T-helper 1 cell treated with Interleukin-12 subunit alpha and Interleukin-12 subunit beta and Interleukin-4 antibody, amounts not matched to agents 30 μg/mL and 1 μg/mL, for 36 hours (primary cell): ENCODE results near the gene GNAO1.

Experiments
- H3K27ac Mint-ChIP-seq: one replicate; pipeline ENCODE4 v1.8.0; 2021; ENCODE audit warnings: mild to moderate bottlenecking, mixed read lengths
- H3K27me3 Mint-ChIP-seq: one replicate; pipeline ENCODE4 v1.8.0; 2021; ENCODE audit warnings: low read depth, mixed read lengths
- H3K36me3 Mint-ChIP-seq: one replicate; pipeline ENCODE4 v1.8.0; 2021; ENCODE audit warnings: low read depth, mixed read lengths
- H3K4me1 Mint-ChIP-seq: one replicate; pipeline ENCODE4 v1.8.0; 2021; ENCODE audit warnings: low read depth, mixed read lengths
- H3K4me3 Mint-ChIP-seq: one replicate; pipeline ENCODE4 v1.8.0; 2021; ENCODE audit warnings: mild to moderate bottlenecking, moderate library complexity, mixed read lengths
- H3K9me3 Mint-ChIP-seq: one replicate; pipeline ENCODE4 v1.8.0; 2021; ENCODE audit warnings: mixed read lengths

The GNAO1 gene

DNA sequence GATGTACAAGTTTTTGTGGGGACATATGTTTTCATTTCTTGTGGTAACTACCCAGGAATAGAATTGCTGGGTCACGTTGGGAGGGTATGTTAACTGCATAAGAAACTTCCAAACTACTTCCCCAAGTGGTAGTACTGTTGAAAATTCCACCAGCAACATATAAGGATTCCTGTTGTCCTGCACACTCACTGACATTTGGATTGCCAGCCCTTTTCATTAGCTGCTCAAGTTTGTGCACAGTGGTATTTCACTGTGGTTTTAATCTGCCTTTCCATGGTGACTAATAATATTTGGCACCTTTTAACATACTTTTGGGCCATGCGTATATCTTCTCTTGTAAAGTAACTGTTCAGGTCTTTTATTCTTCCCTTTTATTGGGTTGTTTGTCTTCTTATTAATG lies 103.3 kb downstream of the GNAO1 start:
- Mint-ChIP-seq H3K27ac (no peak overlapping the region), H3K4me3 (no peak overlapping the region), H3K9me3 (no peaks in the 10 kb centered on the region), H3K36me3 (no peaks in the 10 kb centered on the region), H3K4me1 (peaks cover 1% of the 10 kb centered on the region), H3K27me3 (peaks cover 8% of the 10 kb centered on the region)

DNA sequence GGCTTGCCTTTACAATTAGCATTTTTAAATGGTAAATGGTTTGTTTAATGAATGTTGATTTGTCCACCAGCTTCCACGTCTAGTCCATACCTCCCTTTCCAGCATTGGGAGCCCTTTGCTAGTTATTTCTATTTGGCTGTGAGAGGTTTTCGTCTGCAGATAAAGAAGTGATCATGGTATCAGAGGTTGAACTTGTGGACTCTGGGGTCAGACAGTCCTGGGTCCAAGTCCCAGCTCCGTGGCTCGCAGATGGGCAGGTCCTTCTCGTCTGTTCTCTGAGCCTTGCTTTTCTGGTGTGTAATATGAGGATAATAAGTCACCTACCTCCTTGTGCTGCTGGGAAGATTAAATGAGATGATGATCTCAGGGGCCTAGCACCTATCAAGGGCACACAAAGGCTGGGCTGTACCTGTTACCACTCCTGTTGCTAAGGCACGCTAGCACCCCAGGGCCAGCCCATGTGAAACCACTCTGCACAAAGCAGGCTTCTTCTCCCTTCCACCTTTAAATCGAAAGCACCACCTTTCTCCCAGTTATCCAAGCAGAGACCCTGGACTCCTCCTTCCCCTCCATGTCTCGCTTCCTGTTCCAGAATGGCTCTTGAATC lies 103.9 kb downstream of the GNAO1 start:
- no peak overlapping the region for H3K4me3 Mint-ChIP-seq
- peaks cover 8% of the 10 kb centered on the region for H3K27me3 Mint-ChIP-seq
- H3K9me3 Mint-ChIP-seq: no peaks in the 10 kb centered on the region
- H3K4me1 Mint-ChIP-seq: peaks cover 1% of the 10 kb centered on the region
- no peaks in the 10 kb centered on the region for H3K36me3 Mint-ChIP-seq
- no peak overlapping the region for H3K27ac Mint-ChIP-seq

DNA sequence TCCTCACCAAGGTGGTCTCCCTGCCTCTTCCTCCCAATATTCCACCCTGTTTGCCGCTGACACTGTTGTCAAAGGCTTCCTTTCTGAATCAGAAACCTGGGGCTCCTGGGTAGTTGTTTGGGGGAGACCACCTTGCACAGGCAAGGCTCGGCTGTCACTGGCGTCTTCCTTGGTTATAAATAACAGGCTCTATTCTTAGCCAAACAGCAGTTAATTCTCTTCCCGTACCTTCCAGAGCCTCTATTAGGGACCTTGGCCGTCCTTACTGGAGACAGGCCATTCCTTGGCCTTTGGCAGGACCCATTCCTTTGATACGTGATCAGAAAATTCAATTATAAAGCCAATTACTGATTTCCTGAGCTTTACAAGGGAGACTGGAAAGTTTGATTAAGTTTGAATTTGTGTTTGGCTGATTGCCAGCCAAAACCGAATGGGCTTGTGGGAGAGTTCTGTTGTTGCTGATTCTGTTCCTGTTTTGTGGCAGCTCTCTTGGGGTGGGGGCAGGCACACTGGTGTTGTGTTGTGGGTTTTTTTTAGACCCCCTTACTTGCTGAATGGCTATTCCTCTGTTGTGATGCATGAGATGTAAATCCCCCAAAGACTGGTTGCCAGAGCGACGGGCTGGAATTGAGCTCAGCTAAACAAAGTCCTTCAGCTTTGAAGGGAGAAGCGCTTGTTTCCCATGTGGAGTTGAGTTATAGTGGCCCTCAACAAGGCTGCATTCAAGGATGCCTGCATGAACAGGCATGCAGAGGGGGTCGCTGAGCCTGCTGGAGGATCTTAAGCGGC lies 104.6 kb downstream of the GNAO1 start:
- Mint-ChIP-seq H3K4me1 (no peaks in the 10 kb centered on the region), H3K27me3 (peaks cover 8% of the 10 kb centered on the region), H3K4me3 (no peak overlapping the region), H3K9me3 (no peaks in the 10 kb centered on the region), H3K36me3 (no peaks in the 10 kb centered on the region), H3K27ac (no peak overlapping the region)

DNA sequence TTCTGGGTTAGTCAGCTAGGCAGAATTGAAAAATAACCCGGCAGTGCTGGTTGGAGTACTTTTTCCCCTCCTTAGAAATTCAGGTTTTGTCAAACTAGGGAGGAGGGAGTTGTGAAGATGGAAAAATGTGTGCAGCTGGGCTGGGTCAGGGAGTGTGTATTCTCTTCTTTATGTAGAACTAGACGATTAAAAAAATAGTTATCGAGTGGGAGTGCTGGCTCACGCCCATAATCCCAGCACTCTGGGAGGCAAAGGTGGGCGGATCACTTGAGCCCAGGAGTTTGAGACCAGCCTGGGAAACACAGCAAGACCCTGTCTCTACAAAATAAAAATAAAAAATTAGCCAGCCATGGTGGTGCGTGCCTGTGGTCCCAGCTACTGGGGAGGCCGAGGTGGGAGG lies 106.4 kb downstream of the GNAO1 start:
- Mint-ChIP-seq H3K27me3 (peaks cover 8% of the 10 kb centered on the region), H3K4me1 (no peaks in the 10 kb centered on the region), H3K27ac (no peak overlapping the region), H3K4me3 (no peak overlapping the region), H3K9me3 (no peaks in the 10 kb centered on the region), H3K36me3 (no peaks in the 10 kb centered on the region)

DNA sequence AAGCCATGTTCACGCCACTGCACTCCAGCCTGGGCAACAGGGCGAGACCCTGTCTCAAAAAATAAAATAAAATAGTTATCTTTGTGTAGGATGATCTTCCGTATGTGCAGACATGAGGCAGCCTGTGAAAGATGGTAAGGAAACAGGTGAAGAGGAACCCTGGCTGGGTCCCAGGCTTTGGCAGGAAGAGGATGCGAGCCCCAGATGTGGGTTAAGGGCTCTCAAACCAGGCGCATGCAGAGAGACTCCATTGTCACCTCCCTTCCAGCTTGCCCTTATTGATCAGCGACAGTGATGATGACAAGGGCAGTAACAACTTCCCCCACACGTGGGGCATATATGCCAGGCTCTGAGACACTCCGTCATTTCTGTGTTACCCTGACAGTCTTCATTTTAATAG lies 106.8 kb downstream of the GNAO1 start:
- Mint-ChIP-seq H3K27me3 (peaks cover 8% of the 10 kb centered on the region), H3K27ac (no peak overlapping the region), H3K36me3 (no peaks in the 10 kb centered on the region)

DNA sequence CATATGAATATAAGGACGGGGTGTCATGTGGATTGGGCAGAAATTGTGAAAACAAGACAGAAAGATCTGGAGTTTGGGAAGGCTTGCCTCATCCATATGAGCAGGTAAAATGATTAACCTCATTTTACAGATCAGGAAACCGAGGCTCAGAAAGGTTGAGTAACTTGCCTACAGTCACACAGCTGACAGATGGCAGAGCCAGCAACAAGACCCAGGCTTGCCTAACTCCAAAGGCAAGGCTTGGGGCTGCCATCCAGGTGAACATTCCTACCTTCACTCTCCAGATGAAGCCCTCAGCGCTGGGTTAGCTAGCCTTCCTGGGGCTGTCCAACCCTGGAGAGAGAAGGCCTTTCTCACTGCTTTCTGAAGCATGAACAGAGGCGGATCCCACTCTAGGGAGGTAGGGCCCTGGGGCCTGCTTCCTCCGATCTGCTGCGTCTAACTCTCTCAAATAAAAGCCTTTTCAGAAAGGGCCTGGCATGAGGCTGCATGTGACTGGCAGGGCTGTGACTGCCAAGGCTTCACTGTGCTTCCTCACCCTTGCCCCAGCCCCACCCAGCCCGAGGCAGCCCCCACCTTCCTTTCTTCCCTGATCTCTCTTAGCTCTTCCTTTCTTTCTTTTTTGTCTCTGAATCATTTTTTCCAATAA lies 107.8 kb downstream of the GNAO1 start:
- H3K9me3 Mint-ChIP-seq: no peaks in the 10 kb centered on the region
- H3K4me1 Mint-ChIP-seq: no peaks in the 10 kb centered on the region
- no peaks in the 10 kb centered on the region for H3K36me3 Mint-ChIP-seq
- H3K4me3 Mint-ChIP-seq: no peak overlapping the region
- H3K27ac Mint-ChIP-seq: no peak overlapping the region
- H3K27me3 Mint-ChIP-seq: peaks cover 8% of the 10 kb centered on the region

More for the DNA sequence above, 106.8 kb downstream of the GNAO1 start:
- Mint-ChIP-seq H3K4me3 (no peak overlapping the region), H3K4me1 (no peaks in the 10 kb centered on the region), H3K9me3 (no peaks in the 10 kb centered on the region)

DNA sequence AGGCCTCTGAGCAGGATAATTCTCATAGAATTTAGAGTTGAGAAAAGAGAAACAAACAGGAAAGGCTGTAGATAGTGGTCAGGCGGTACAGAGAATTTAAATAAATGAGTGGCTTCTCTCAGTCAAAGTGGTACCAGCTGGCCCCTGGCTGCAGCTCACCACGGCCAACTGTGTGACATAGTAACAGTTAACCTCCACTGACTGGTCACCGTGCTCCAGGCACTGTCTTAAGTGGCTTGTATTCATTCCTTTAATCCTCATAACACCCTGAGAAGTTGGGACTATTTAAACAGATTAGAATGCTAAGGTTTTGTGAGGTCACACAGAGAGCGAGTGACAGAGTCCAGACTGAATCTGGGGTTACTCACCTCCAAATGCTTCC lies 108.9 kb downstream of the GNAO1 start:
- Mint-ChIP-seq H3K27ac (no peak overlapping the region), H3K9me3 (no peaks in the 10 kb centered on the region), H3K27me3 (peaks cover 13% of the 10 kb centered on the region), H3K36me3 (no peaks in the 10 kb centered on the region), H3K4me3 (no peak overlapping the region), H3K4me1 (no peaks in the 10 kb centered on the region)

DNA sequence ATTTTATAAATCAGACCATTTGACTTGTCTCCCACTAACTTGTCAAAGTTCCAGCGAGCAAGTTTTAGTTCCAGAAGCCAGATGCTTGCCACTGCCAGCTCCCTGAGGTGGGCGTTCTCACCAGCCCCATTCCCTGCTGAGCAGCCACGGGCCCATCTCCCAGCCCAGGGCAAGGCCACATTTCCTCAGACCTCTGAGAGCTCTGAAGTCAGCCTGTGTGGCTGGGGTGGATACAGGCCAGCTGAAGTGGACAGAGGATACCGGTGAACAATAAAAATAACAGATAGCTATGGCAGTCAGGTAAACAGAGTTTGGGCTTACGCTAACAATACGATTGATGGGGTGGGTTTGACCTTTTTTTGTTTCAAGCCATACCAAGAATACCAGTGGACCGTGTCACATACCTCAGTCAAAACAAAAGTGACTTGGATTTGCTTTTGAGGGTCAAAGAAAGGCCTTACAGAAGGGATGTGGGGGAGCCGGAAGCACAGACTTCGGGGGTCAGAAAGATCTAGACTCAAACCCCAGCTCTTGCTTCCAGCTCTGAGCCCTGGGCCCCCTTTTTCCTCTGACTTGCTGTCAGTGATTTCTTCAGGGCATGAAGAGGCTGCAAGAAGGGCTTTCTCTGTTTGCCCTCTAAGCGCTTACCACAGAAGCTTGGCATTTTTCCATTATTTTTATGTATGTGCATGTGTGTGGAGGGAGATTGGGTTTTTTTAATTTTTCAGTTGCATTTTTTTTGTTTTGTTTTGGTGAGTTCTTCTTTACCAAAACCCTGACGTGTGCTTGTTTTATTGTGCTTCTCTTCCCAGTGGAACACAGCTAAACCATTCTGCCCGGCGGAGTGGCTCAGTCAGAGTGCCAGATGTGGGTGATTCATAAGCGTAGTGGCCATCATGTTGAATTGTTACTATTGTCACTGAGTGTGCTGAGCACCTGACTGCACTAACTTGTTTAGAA lies 109.9 kb downstream of the GNAO1 start:
- no peaks in the 10 kb centered on the region for H3K36me3 Mint-ChIP-seq
- H3K4me1 Mint-ChIP-seq: no peaks in the 10 kb centered on the region
- H3K27ac Mint-ChIP-seq: no peak overlapping the region
- H3K27me3 Mint-ChIP-seq: peaks cover 8% of the 10 kb centered on the region
- H3K4me3 Mint-ChIP-seq: no peak overlapping the region
- no peaks in the 10 kb centered on the region for H3K9me3 Mint-ChIP-seq

DNA sequence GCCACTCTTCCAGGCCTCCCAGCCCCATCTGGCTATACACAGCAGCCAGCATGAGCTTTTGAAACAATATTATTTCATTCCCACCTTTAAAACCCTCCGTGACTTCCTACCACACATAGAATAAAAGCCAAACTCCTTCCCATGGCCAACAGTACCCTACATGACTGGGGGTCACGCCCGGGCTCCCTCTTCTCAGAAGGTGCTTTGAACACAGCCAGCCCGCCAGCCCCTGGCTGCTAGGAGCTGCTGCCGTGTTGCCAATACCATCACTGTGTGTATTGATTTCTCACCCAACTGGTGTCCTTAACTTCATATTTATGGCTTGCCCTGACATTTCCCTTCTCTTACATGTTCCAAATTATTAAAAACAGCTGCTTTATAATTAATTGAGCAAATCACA lies 111.2 kb downstream of the GNAO1 start:
- no peak overlapping the region for H3K27ac Mint-ChIP-seq
- H3K27me3 Mint-ChIP-seq: peaks cover 7% of the 10 kb centered on the region

DNA sequence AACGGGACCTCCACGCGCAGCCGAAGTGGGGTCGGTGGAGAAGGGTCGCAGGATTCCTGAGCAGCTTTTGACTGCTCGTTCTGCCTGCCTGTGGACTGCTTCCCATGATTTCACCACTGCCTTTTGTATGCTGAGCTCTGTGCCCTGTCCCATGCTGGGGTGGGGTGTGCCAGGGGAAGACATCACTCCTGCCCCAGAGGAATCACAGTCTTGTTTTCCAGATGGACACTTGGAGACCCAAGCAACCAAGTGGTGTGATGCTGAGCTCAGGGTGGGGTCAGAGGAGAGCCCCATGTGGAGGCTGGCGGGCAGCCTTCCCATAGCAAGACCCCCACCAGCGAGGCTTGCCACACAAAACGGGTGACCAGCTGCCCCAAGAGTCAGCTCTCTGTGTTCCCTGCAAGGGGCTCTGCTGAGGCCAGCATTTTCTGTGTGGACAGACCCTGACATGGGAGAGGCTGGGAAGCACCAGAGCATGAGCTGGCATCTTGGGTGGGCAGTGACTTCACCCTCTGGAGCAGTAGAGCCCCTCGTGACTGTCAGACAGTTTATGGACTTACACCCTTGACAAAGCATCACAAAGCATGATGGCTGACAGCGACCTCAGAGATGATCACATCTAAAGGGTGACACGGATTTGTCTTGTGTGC lies 111.9 kb downstream of the GNAO1 start:
- Mint-ChIP-seq H3K4me3 (no peak overlapping the region), H3K27me3 (peaks cover 7% of the 10 kb centered on the region), H3K36me3 (no peaks in the 10 kb centered on the region), H3K9me3 (no peaks in the 10 kb centered on the region), H3K4me1 (no peaks in the 10 kb centered on the region), H3K27ac (no peak overlapping the region)

More for the DNA sequence above, 111.2 kb downstream of the GNAO1 start:
- Mint-ChIP-seq H3K36me3 (no peaks in the 10 kb centered on the region), H3K4me1 (no peaks in the 10 kb centered on the region), H3K4me3 (no peak overlapping the region), H3K9me3 (no peaks in the 10 kb centered on the region)

DNA sequence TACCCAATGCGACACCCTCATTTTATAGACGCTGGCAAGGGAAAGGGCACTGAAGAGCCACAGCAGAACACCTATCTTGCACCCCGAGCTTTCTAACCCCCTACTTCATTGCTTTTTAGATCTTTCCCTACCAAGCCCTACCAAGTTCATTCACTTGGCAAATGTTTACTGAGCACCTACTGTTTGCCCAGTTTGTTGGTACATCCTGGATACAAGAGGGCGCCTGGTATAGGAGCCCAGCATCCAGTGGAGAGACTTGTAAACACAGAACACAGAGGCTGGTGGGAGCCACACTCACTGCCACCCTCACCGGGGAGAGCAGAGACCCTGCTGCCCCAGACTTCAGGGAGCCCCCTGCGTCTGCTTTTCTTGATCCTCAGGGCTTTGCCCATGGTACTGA lies 112.6 kb downstream of the GNAO1 start:
- Mint-ChIP-seq H3K9me3 (no peaks in the 10 kb centered on the region), H3K27ac (no peak overlapping the region), H3K4me3 (no peak overlapping the region)

DNA sequence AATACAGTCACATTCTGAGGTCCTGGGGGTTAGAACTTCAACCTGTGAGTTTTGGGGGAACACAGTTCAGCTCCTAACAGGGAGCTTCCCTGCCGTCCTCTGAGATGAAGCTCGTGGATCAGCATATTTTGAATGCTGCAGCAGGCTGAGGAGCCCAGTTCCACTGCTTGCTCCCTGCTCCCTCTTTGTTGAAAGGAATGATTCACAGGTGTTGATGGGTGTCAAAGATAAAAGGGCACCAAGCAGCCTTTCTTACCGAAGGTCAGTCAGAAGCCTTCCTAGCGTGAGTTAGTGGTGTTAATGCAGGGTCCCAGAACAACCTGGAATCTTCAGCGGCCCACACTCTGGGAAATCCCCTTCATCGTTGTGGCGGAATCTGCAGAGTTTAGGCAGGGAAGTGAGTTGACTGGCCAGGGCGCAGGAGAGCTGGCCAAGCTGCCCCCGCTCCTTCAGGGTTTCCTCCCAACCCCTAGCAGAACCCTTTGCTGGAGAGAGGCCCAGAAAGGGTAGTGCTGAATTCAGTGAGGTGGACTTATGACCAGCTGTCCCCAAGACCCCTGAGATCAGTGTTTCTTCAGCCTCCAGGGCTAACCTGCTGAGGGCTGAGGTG lies 114.8 kb downstream of the GNAO1 start:
- H3K4me3 Mint-ChIP-seq: no peak overlapping the region
- no peaks in the 10 kb centered on the region for H3K4me1 Mint-ChIP-seq
- H3K9me3 Mint-ChIP-seq: no peaks in the 10 kb centered on the region
- no peaks in the 10 kb centered on the region for H3K36me3 Mint-ChIP-seq
- no peak overlapping the region for H3K27ac Mint-ChIP-seq
- H3K27me3 Mint-ChIP-seq: peaks cover 11% of the 10 kb centered on the region

More for the DNA sequence above, 112.6 kb downstream of the GNAO1 start:
- H3K27me3 Mint-ChIP-seq: peaks cover 11% of the 10 kb centered on the region
- H3K4me1 Mint-ChIP-seq: no peaks in the 10 kb centered on the region
- no peaks in the 10 kb centered on the region for H3K36me3 Mint-ChIP-seq

DNA sequence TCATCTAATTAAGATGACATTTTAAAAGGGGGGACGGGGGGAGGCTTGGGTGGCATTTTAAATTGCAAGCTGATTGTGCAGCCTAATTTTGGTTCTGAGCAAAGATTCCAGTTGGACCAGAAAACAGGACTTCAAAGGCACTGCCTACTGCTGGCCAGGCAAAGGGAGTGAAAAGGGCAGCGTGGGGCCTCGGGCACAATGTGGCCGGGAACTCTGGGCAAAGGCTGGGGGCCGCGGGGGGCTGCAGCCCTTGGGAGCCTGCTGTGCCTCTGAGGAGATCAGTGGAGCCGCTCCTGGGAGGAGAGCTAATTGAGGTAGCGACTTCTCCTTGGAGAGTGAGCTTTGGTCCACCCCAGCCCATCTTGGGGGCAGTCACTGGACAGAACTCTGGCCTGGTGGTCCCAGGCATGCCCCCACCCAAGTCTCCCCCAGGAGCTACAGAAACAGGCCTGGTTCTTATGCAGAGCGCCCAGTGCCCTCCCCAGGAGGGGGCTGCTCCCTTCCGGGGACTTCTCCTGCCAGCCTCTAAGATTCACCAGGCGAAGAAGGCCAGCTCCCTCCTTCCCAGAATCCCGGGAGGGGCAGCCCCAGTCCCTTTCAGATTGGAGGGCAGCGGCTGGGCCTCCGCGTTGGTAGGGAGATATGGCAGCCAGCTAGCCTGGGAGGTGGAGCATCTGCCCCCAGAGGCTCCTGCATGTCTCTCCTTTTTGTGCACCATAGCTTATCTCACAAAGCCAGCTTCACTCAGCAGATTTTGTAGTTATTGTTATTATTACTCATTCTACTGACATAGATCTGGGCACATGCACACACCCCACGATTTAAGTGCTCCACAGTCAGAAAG lies 115.6 kb downstream of the GNAO1 start:
- H3K9me3 Mint-ChIP-seq: no peaks in the 10 kb centered on the region
- no peaks in the 10 kb centered on the region for H3K4me1 Mint-ChIP-seq
- no peaks in the 10 kb centered on the region for H3K36me3 Mint-ChIP-seq
- H3K27ac Mint-ChIP-seq: no peak overlapping the region
- no peak overlapping the region for H3K4me3 Mint-ChIP-seq
- peaks cover 11% of the 10 kb centered on the region for H3K27me3 Mint-ChIP-seq
